ENCODE measurements around the gene MFSD12.

MFSD12 gene

GRCh38 chr19:3554254-3555083 lies 2.9 kb downstream of the MFSD12 start:
- no peak overlapping the region for H3K4me3 ChIP-seq (ENCODE audit: insufficient read depth, low read length, poor library complexity, severe bottlenecking)
- no peaks in the 10 kb centered on the region for H3F3A ChIP-seq (ENCODE audit: insufficient read depth)
- no peaks in the 10 kb centered on the region for H3K9me3 ChIP-seq (ENCODE audit: insufficient read depth, low read length)
- TF ChIP-seq CTCF (IDR thresholded peaks at IDR 0.05; ENCODE audit: insufficient read depth, low read length, poor library complexity, severe bottlenecking) = no peak
- no peak for TF ChIP-seq EZH2phosphoT487 (conservative IDR thresholded peaks at IDR 0.05; ENCODE audit: low read length)
- H3K9me2 ChIP-seq (replicated peaks; ENCODE audit: insufficient read depth, low read length) = no peaks in the 10 kb centered on the region
- no peak overlapping the region for H2AFZ ChIP-seq (ENCODE audit: low read depth, low read length, severe bottlenecking)
- H3K9ac ChIP-seq (ENCODE audit: low read length) = no peak overlapping the region
- no peaks in the 10 kb centered on the region for H3K36me3 ChIP-seq (ENCODE audit: low read length)
- peak overlapping the region; percentile 33; the same call in 1 of the 2 replicates for H3K27ac ChIP-seq (ENCODE audit: low read depth, low read length)
- H3K79me2 ChIP-seq (ENCODE audit: insufficient read depth, low read length) = peaks cover 30% of the 10 kb centered on the region
- H3K4me2 ChIP-seq (ENCODE audit: low read depth, low read length, poor library complexity, severe bottlenecking) = no peak overlapping the region
- peaks cover 7% of the 10 kb centered on the region; the same call in 1 of the 2 replicates for H4K20me1 ChIP-seq (ENCODE audit: low read depth, low read length)
- H3K27me3 ChIP-seq (ENCODE audit: low read length) = no peaks in the 10 kb centered on the region

- Histone ChIP-seq H3K79me2 (ENCODE audit: insufficient read depth, low read length) (peaks cover 27% of the 10 kb centered on the region), H3K27me3 (ENCODE audit: low read length) (no peaks in the 10 kb centered on the region), H3K27ac (ENCODE audit: low read depth, low read length) (no peak overlapping the region), H3K9me3 (ENCODE audit: insufficient read depth, low read length) (no peaks in the 10 kb centered on the region), H3K9ac (ENCODE audit: low read length) (no peak overlapping the region), H3F3A (ENCODE audit: insufficient read depth) (no peaks in the 10 kb centered on the region), H3K4me3 (ENCODE audit: insufficient read depth, low read length, poor library complexity, severe bottlenecking) (no peak overlapping the region), H2AFZ (ENCODE audit: low read depth, low read length, severe bottlenecking) (no peak overlapping the region), H4K20me1 (ENCODE audit: low read depth, low read length) (peaks cover 7% of the 10 kb centered on the region; the same call in 1 of the 2 replicates), H3K4me2 (ENCODE audit: low read depth, low read length, poor library complexity, severe bottlenecking) (no peak overlapping the region), H3K36me3 (ENCODE audit: low read length) (no peaks in the 10 kb centered on the region), H3K9me2 (replicated peaks; ENCODE audit: insufficient read depth, low read length) (no peaks in the 10 kb centered on the region)
- no peak for TF ChIP-seq EZH2phosphoT487 (conservative IDR thresholded peaks at IDR 0.05; ENCODE audit: low read length)
- no peak for TF ChIP-seq CTCF (IDR thresholded peaks at IDR 0.05; ENCODE audit: insufficient read depth, low read length, poor library complexity, severe bottlenecking)
Measured at GRCh38 chr19:3551792-3552095, 5.6 kb downstream of the MFSD12 start.

- no peak overlapping the region for H3K4me3 ChIP-seq (ENCODE audit: insufficient read depth, low read length, poor library complexity, severe bottlenecking)
- H4K20me1 ChIP-seq (ENCODE audit: low read depth, low read length) = peaks cover 1% of the 10 kb centered on the region; the same call in 1 of the 2 replicates
- no peak overlapping the region for H2AFZ ChIP-seq (ENCODE audit: low read depth, low read length, severe bottlenecking)
- no peak overlapping the region for H3K27ac ChIP-seq (ENCODE audit: low read depth, low read length)
- H3K9ac ChIP-seq (ENCODE audit: low read length) = no peak overlapping the region
- no peak for TF ChIP-seq CTCF (IDR thresholded peaks at IDR 0.05; ENCODE audit: insufficient read depth, low read length, poor library complexity, severe bottlenecking)
- TF ChIP-seq EZH2phosphoT487 (conservative IDR thresholded peaks at IDR 0.05; ENCODE audit: low read length) = no peak
- H3K9me2 ChIP-seq (replicated peaks; ENCODE audit: insufficient read depth, low read length) = no peaks in the 10 kb centered on the region
- H3F3A ChIP-seq (ENCODE audit: insufficient read depth) = no peaks in the 10 kb centered on the region
- H3K27me3 ChIP-seq (ENCODE audit: low read length) = no peaks in the 10 kb centered on the region
- peaks cover 22% of the 10 kb centered on the region for H3K79me2 ChIP-seq (ENCODE audit: insufficient read depth, low read length)
- no peaks in the 10 kb centered on the region for H3K9me3 ChIP-seq (ENCODE audit: insufficient read depth, low read length)
- H3K36me3 ChIP-seq (ENCODE audit: low read length) = no peaks in the 10 kb centered on the region
- H3K4me2 ChIP-seq (ENCODE audit: low read depth, low read length, poor library complexity, severe bottlenecking) = no peak overlapping the region
Measured at GRCh38 chr19:3550947-3551791, 6.2 kb downstream of the MFSD12 start.
